NCI-H2227 (cell line): ENCODE data around the gene TNS1.

ENCODE experiments used
- DNase-seq: peaks from one replicate; lab custom pipeline; 2025; ENCODE audit not compliant: unreplicated experiment; lab: John Stamatoyannopoulos, UW

Gene TNS1

GRCh38 chr2:217752714-217753459, 249.9 kb downstream of the TNS1 start:
- no peak for DNase-seq

- no peak for DNase-seq
These were observed 250.8 kb downstream of the TNS1 start for GRCh38 chr2:217751952-217752351.

- DNase-seq: no peak
These were observed 251.6 kb downstream of the TNS1 start for GRCh38 chr2:217751192-217751591.
